HepG2 (cell line): ENCODE data around the gene MXRA8. TPM values are rescaled to one million over a fixed set of nuclear protein-coding genes. Genes with fewer than 3 reads are reported as not detected.

Source experiments
- ATAC-seq: fragments of 200-7000 bp; cut with Tn5 transposase; 3 replicates; pipeline ENCODE4 v1.9.1; 2020; ENCODE audit warnings: mild to moderate bottlenecking, moderate library complexity
- BruUV-seq: library from RNA; stranded (reverse); fragments of 400-500 nt; replicated peaks from 2 replicates; lab custom pipeline; 2021; lab: Mats Ljungman, UMichigan
- CTCF ChIA-PET: fragments of 300-600 bp; formaldehyde crosslinking; extraction: SDS; loops from one replicate; lab custom pipeline; 2021; ENCODE audit warnings: low total read pairs, inconsistent platforms, low intra/inter-chr PET ratio; lab: Yijun Ruan, JAX
- POLR2A ChIA-PET: fragments of 350-600 bp; sonication (Branson Sonifier 250); formaldehyde crosslinking; loops from one replicate; lab custom pipeline; 2020; ENCODE audit warnings: antibody characterized with exemption, inconsistent platforms; lab: Yijun Ruan, JAX
- DNase-seq: peaks from one replicate; pipeline ENCODE4 v3.0.0-alpha.2; 2015; ENCODE audit warnings: low spot score
- FAIRE-seq: peaks from 3 replicates; lab custom pipeline; 2011; peaks lifted over from hg19 to GRCh38; lab: Jason Lieb, UNC
- H2AFZ ChIP-seq: one replicate; pipeline ENCODE4 v1.6.1; 2011; ENCODE audit warnings: low read length, inconsistent platforms
- H3K27ac ChIP-seq: fragments of 300-600 bp; 3 replicates; pipeline ENCODE4 v1.8.0; 2011; ENCODE audit warnings: mixed run types, mild to moderate bottlenecking, mixed read lengths, low read length, inconsistent platforms; ENCODE audit not compliant: insufficient read depth; ENCODE audit errors: extremely low read length
- H3K27me3 ChIP-seq, 2 experiments: fragments of 200-600 bp in 1 of 2; 2 replicates in 1 of 2; 3 replicates in 1 of 2; pipeline versions ENCODE4 v1.6.0 to v1.8.0; 2011; ENCODE audit warnings: low read length in 2 of 2, mild to moderate bottlenecking in 2 of 2, moderate library complexity in 2 of 2, inconsistent platforms in 1 of 2; ENCODE audit not compliant: insufficient read depth in 2 of 2, control insufficient read depth in 1 of 2
- H3K36me3 ChIP-seq, 2 experiments: fragments of 200-600 bp in 1 of 2; replicated peaks in 1 of 2; 2 replicates in 1 of 2; 3 replicates in 1 of 2; pipeline versions ENCODE4 v1.5.1 to v1.8.0; 2011; ENCODE audit warnings: low read length in 2 of 2, inconsistent platforms in 1 of 2; ENCODE audit not compliant: insufficient read depth in 2 of 2, control insufficient read depth in 1 of 2
- H3K4me1 ChIP-seq: 2 replicates; pipeline ENCODE4 v1.5.1; 2012; ENCODE audit warnings: low read length, inconsistent platforms; ENCODE audit not compliant: insufficient read depth
- H3K4me2 ChIP-seq: 2 replicates; pipeline ENCODE4 v1.6.0; 2011; ENCODE audit warnings: low read depth, low read length, inconsistent platforms
- H3K4me3 ChIP-seq, 3 experiments: fragments of 200-600 bp in 1 of 3; sonication (generic), shearing (Covaris generic) in 1 of 3; replicated peaks in 1 of 3; 2 replicates each; pipeline ENCODE4 v1.5.1; 2011 to 2016; ENCODE audit warnings: low read length in 3 of 3, inconsistent platforms in 2 of 3, low read depth in 2 of 3, mild to moderate bottlenecking in 2 of 3, control low read depth in 1 of 3, mixed read lengths in 1 of 3; ENCODE audit not compliant: insufficient read depth in 1 of 3
- H3K79me2 ChIP-seq: one replicate; pipeline ENCODE4 v1.6.1; 2011; ENCODE audit warnings: low read length, inconsistent platforms; ENCODE audit not compliant: insufficient read depth
- H3K9ac ChIP-seq: 2 replicates; pipeline ENCODE4 v1.6.0; 2011; ENCODE audit warnings: mild to moderate bottlenecking, low read depth, low read length, inconsistent platforms; ENCODE audit not compliant: insufficient read depth
- H3K9me3 ChIP-seq: 2 replicates; pipeline ENCODE4 v1.5.1; 2012; ENCODE audit warnings: mild to moderate bottlenecking, low read length
- H4K20me1 ChIP-seq: 2 replicates; pipeline ENCODE4 v1.6.0; 2011; ENCODE audit warnings: inconsistent platforms, mild to moderate bottlenecking, low read length, moderate library complexity; ENCODE audit not compliant: insufficient read depth
- AFF4 ChIP-seq: sonication (generic); formaldehyde crosslinking; IDR thresholded peaks from 2 replicates; pipeline ENCODE4 v1.4.0; 2020; ENCODE audit warnings: missing genetic modification reagents
- FOSL2 ChIP-seq: sonication (generic); formaldehyde crosslinking; IDR thresholded peaks from 2 replicates; pipeline ENCODE4 v1.4.0; 2020; ENCODE audit warnings: missing genetic modification reagents
- SIX4 ChIP-seq: sonication (generic); formaldehyde crosslinking; IDR thresholded peaks from 2 replicates; pipeline ENCODE4 v1.4.0; 2020; ENCODE audit warnings: missing genetic modification reagents
- WGBS: methylation state at CpG from one replicate; pipeline ENCODE4 v1.1.6; 2017; ENCODE audit warnings: low lambda C conversion rate; 5-methylcytosine and 5-hydroxymethylcytosine counted together
- in situ Hi-C: cut with HindIII; loops from 2 replicates; pipeline ENCODE4 v1.10.0; 2017; ENCODE audit warnings: low pct_unique_long_range_greater_than_20kb; ENCODE audit not compliant: extremely low pct_ligation_motif_present
- intact Hi-C: fragments of 100-400 bp; cut with micrococcal nuclease; formaldehyde crosslinking; loops from one replicate; pipeline ENCODE4 v1.10.0; 2022; ENCODE audit not compliant: unreplicated experiment
- polyA plus RNA-seq, 8 experiments: library from polyadenylated mRNA; depleted of rRNA in 3 of 8; stranded (reverse) in 7 of 8; unstranded in 1 of 8; fragments of >200 nt; fragmentation: Illumina TruSeq in 4 of 8; extraction: Trizol in 4 of 8; gene quantifications; 2 replicates each; pipeline versions ENCODE4 v1.2.1 to v1.2.3, GENCODE V29; 2011 to 2016; ENCODE audit warnings: low read depth in 4 of 8, missing spikeins in 1 of 8, mixed read lengths in 1 of 8; ENCODE audit not compliant: insufficient read depth in 1 of 8
- total RNA-seq, 5 experiments: library from RNA; depleted of rRNA; stranded (reverse); fragments of >200 nt; fragmentation: Illumina TruSeq; extraction: Trizol; gene quantifications; 2 replicates each; pipeline ENCODE4 v1.2.3, GENCODE V29; 2016; ENCODE audit warnings: low read depth in 1 of 5
- TF ChIP-seq, protein P1 (sequence below): IDR thresholded peaks from 2 replicates; pipeline ENCODE4 v1.6.1; 2016; ENCODE audit warnings: control low read depth

MXRA8 gene
- total and polyA plus RNA-seq, 2 of the 13 experiments (the other 11 are each of a cell fraction or from before 2014, with no cell fraction given): 19.8 to 44.8 TPM

DNA sequence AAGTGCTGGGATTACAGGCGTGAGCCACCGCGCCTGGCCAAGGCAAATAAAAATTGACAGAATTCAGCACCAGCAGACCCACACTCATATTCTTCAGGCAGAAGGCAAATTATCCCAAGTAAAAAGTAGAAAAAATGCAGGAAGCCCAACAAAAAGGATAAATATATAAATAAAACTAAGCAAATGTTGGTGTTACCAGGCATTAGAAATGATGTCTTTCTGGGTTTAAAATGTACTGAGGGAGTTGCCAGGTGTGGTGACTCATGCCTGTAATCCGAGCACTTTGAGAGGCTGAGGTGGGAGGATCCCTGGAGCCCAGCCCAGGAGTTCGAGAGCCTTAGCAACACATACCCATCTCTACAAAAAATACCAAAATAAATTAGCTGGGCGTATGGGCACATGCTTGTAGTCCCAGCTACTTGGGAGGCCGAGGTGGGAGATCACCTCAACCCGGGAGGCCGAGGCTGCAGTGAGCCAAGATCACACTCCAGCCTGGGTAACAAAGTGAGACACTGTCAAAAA lies 40.2 kb downstream of the MXRA8 start:
- Histone ChIP-seq H4K20me1 (peaks cover 10% of the 10 kb centered on the region; the same call in 1 of the 2 replicates), H3K9ac (no peak overlapping the region), H3K4me3 (no peak overlapping the region), H2AFZ (no peak overlapping the region), H3K36me3 (peaks cover 17 to 50% of the 10 kb centered on the region in 2 experiments; a peak in 4 of 5 replicates), H3K9me3 (no peaks in the 10 kb centered on the region), H3K27me3 (no peaks in the 10 kb centered on the region), H3K4me1 (peaks cover 12% of the 10 kb centered on the region), H3K79me2 (peaks cover 30% of the 10 kb centered on the region), H3K4me2 (no peak overlapping the region), H3K27ac (no peak overlapping the region)
- 87% methylated on average over 9 of the region's 9 CpGs for WGBS
- TF ChIP-seq AFF4: no peak
- TF ChIP-seq SIX4 (CRISPR knock-in tag): 0 out of 2 replicates have a peak, but pooled peaks have one; percentile 40
- peak; percentile 86 for TF ChIP-seq FOSL2
- TF ChIP-seq, protein P1, sequence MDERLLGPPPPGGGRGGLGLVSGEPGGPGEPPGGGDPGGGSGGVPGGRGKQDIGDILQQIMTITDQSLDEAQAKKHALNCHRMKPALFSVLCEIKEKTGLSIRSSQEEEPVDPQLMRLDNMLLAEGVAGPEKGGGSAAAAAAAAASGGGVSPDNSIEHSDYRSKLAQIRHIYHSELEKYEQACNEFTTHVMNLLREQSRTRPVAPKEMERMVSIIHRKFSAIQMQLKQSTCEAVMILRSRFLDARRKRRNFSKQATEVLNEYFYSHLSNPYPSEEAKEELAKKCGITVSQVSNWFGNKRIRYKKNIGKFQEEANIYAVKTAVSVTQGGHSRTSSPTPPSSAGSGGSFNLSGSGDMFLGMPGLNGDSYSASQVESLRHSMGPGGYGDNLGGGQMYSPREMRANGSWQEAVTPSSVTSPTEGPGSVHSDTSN (CRISPR knock-in tag): no peak
- in situ Hi-C loops (no loop called here), intact Hi-C loops (no loop called here)
- no peak for ATAC-seq
- no peak for FAIRE-seq
- POLR2A ChIA-PET: interaction anchor here (1.7 kb wide), 1 partner anchor 13 kb away, joined by 3 read pairs; no protein-coding TSS in a partner anchor
- CTCF ChIA-PET: no interaction called here
- DNase-seq: peak; percentile 31
- BruUV-seq: no TSS peak
